NCI-H146 treated with DMSO at 0.1 percent for 48 hours (cell line): Measurements from ENCODE around the gene RASSF8.

Source experiments
- DNase-seq: peaks from one replicate; lab custom pipeline; 2025; ENCODE audit not compliant: unreplicated experiment; lab: John Stamatoyannopoulos, UW

The RASSF8 gene

DNA sequence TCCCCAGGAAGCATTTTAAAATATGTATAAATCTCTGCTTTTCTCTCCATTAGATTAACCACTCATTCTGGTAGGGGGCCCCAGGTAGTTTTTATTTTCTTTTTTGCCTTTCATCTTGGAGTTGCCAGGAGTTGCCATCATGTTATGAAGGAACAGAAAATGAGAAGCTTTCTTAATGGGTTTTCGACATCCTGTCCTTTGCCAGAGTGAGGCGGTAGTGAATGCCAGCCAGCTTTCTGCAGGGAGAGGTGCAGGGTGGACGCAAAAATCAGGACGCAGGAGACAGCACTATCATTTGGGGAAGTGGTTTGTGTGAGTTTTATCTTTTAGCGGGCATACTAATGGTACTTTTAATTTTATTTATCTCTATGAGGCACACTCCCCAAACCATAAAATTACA lies 1.7 kb downstream of the RASSF8 start:
- DNase-seq: no peak

DNA sequence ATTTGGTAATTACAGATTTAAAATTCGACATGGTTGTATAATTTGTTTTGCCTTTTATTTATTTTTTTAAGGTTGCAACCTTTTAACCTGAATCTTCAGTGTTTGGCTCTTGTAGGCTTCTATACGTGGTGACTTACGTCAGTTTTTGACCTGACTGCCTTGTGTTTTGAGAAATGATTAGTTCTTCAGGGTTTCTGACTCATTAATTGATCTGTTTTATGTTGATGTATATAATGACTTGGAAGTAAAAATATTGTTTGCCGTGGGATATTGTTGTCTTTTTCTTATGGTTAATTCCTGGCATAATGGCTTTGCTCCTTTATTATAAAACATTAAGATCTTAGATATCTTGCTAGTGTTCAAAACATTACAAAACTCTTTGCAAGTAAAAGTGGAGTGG lies 2.5 kb downstream of the RASSF8 start:
- no peak for DNase-seq

DNA sequence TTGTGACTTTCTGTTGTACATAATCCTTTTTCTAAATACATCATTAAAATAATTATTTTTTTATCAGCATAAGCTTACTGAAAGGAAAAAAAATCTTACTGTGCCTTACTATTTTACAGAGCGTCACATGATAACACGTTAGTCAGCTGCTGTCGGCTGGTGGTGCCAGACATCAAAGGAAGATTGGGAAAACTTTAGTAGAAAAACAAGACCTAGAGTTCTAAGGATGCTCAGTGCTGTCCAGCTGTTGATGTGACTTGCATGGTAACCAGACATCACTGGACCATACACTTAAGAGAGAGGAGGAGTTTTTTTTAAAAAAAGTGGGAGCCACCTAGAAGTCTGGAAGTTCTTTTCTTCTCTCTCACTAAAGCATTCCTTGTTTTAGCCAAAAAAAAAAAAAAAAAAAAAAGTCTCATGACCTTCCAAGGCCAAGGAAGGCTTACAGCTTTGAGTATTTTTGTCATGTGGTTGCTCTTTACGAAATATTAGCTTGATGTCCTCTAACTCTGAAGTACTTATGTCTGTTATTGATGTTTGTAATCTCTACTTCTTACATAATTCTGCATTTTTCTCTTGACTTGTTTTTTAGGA lies 4.5 kb downstream of the RASSF8 start:
- DNase-seq: no peak

DNA sequence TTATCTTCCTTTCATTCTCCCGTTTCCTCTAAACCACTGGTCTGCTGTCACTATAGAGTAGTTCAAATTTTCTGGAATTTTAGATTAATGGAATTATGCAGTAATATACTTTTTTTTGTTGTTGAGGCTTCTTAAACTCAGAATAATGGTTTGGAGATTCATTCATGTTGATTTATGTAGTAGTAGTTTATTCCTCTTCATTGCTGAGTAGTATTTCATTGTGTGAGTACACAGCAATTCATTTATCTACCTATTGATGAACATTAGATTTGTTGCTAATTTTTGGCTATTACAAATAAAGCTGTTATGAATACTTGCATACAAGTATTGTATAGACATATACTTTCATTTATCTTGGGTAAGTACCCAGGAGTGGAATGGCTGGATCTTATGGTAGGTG lies 7.2 kb downstream of the RASSF8 start:
- DNase-seq: no peak

DNA sequence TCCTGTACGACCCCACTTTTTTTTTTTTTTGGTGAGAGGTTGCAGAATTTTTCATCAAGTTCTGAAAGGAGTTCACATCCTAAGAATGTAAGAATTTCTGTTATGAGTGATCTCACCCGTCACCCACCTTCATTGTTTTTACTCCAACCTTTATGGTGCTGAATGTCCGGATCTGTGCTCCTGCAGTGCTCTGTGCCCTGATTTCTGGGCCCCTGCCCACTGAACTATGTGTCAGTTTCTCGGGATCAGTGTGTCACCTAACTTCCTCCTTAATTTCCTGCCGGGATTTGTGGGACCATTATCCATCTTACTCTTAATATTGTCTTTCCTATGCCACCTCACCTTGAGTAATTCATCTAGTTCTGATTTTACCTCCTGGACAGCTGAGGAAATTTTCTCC lies 11.6 kb downstream of the RASSF8 start:
- no peak for DNase-seq

- no peak for DNase-seq
Measured at GRCh38 chr12:25970916-25971653, 12.6 kb downstream of the RASSF8 start.

GRCh38 chr12:25971654-25972041 lies 13.2 kb downstream of the RASSF8 start:
- no peak for DNase-seq

GRCh38 chr12:25972783-25973182 lies 14.3 kb downstream of the RASSF8 start:
- DNase-seq: no peak

DNA sequence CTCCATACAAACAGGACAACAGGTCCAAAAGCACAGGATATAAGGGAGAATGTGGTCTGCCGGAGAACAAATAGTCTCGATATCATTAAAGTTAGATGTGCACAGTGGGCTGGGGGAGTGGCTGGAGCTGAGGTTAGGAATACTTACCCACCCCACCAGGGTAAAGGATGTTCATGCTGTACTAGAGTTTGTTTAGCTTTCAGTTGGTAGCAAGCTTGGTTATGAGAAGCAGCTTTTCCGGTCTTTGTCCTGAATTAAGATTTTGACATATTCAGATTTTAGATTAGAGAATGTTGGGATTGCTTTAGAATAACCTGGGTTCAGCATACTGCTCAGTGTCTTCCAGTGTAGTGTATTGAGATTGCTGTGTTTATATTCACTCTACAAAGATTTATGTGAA lies 16.7 kb downstream of the RASSF8 start:
- no peak for DNase-seq

DNA sequence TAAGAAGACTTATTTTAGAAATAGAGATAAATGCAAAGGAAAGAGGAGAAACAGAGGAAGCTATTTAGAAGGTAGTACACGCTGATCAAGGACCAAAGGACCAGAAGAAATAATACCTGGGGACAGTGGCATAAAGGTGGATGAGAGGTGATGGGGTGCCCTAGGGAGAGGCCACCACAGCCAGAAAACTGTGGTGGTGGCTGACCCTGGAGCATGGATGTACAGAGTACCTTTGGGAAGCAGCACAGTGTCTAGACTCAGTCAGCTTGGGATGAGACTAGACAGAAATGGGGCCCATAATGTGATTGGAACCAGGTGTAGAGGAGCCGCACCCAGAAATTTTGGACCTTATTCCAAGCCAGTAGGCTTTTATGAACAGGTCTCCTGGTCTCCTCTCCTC lies 17.2 kb downstream of the RASSF8 start:
- DNase-seq: no peak

DNA sequence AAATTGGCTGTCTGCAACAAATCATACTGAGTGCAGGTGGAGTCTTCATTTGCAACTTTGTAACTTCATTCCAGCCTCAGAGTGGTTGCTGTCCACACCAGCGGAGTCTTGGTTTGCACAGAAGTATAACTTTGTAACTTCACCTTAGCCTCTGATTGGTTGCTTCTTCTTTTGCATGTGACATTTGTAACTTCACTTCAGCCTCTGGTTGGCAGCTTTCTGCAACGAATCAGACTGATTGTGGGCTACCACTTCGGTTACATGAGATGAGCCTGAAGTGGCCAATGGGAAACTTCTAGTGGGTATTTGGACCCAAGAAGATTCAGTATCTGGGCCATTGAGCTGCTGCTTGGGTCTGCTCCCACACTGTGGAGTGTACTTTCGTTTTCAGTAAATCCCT lies 17.8 kb downstream of the RASSF8 start:
- DNase-seq: no peak

- no peak for DNase-seq
Measured at GRCh38 chr12:25977047-25977446, 18.6 kb downstream of the RASSF8 start.

DNA sequence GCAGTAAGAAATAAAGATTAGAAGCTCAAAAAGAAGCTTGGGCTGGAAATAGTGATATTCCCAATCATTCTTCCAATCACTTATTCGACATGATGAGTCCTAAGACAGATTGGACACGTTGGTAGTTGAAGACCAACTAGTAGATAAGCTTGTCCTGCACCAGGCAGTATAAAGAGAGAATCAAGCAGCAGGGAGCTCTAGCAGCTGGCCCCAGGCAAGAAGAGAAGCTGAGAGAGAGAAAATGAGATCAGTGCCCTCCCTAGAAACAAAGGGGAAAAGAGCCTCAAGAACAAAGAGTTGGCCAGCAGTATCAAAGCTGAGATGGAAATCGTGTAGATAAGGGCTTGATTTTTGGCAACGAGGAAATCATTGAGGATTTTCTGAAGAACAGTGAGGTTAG lies 20.6 kb downstream of the RASSF8 start:
- DNase-seq: no peak

- DNase-seq: no peak
Measured at GRCh38 chr12:25979563-25979962, 21.1 kb downstream of the RASSF8 start.

DNA sequence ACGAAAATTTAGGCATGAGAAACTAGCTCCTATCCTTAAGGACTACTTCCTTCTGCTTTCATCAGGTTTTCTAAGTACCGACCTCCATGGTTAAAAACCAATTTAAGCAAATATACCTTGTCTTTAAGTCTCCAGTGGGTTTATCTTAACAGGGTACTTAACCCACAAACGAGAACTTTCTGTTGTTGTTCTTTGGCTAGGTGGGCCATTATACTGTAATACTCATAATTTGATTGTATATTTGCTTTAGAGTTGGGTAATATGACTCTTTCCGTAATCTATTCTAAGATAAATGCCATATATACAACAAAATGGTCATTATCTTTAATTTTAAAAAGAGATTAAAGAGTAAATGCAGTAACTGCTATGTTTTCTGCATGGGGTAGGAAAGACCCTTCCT lies 21.6 kb downstream of the RASSF8 start:
- DNase-seq: no peak

GRCh38 chr12:25981597-25981996 lies 23.1 kb downstream of the RASSF8 start:
- no peak for DNase-seq

DNA sequence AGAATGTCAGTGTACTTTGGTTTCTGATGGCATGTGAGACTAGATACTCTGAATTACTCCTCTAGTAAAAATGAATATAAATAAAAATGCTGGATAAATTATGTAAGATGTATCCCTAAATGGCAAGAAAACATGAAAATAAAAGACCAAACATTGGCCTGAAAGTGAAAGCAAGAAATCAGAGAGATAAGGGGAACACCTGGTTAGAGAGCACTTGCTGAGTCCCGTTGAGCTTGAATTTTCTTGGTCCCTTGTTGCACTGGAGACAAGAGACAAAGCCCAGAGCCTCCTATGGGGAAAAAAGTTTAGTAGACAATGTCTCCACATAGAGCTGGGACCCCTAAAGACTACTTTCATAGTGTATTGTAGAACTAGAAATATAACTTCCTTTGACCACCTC lies 23.9 kb downstream of the RASSF8 start:
- no peak for DNase-seq

GRCh38 chr12:25983625-25984024 lies 25.1 kb downstream of the RASSF8 start:
- no peak for DNase-seq

GRCh38 chr12:25984759-25985158 lies 26.3 kb downstream of the RASSF8 start:
- DNase-seq: no peak

DNA sequence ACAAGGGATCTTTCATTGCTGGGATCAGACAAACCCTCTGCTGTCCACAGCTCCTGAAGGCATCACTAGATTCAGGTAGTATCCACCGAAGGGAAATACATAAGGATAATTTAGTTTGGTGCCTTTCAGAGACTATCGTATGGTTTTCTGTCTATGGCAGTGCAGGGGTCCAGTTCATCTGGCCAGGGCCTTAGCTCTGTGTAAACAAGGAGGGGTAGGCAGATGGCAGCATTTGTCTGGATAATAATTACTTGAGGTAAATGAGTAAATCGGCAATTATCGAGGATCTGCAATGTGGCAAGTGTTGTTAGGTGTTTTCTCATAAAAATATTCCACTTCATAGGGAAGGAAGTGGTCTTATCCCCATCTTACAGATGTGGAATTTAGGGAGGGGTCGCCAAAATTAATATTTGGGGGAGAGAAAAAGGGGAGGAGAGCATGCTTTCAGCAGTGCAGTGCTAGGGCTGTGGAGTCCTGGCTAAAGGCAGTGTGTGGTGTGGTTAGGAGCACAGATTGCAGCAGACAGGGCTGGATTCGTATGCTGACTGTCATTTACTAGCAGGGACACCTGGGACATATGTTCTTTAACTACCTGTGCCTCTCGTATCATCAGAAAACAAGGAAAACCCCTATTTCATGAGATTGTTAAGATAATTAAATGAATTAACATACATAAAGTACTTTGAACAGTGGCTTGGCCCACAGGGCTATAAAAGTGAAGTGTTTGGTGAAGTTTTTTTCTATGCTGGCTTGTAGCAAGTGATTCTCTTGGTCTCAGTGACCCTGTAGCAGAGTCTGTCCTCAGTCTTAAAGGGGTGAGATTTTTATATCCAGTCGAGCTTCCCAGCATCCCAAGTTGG lies 27.1 kb downstream of the RASSF8 start:
- no peak for DNase-seq

DNA sequence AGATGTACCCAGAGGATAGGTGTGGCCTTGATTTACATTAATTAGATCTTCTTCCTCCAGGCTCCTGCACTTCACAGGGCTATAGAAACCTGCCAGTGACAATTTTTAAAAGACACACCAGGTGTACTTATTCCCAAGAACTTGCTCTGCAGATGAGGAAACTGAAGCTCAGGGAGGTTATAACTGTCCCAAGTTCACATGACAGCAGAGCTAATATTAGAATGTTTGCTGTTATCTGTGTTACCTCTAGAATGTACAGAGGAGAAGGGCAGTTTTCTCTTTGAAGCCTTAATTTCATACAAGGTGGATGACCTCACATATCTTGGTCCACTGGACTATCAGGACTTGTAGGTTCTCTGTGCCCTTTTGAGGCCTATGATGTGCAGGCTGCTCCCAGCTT lies 27.7 kb downstream of the RASSF8 start:
- DNase-seq: no peak

GRCh38 chr12:25988505-25988904 lies 30.0 kb downstream of the RASSF8 start:
- no peak for DNase-seq
